ENCODE measurements around the gene BID. TPM values are rescaled to one million over a fixed set of nuclear protein-coding genes. Genes with fewer than 3 reads are reported as not detected.

Gene BID
- total and polyA plus RNA-seq, 8 donors = 3.2 to 15.7 (median 7.9) TPM

DNA sequence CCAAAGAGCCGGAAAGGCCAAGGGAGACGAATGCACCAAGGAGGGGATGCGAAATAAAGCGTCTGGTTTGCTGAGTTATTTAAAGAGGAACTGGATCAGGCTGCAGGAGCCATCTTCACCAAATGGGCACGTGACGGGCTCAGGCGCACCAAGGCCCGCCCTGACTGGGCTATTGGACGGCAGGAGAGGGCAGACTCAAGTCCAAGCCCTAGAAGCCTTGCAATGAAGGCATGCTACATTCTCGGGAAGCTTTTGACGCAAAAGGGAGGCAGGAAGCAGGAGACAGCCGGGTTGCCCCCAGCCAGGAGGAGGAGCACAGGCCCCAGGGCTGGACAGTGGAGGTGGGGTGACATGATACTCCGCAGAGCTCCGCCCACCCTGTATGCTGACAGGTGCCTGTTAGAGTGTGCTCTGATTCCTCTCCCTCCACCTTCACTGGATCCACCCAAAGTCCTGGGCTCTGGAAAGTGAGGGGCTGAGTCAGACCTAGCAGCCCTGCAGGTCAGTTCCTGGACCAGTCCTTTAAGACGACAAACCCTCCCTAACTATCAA is 41.5 kb upstream of the BID start:
- WGBS, 2 donors = 92 to 94% methylated on average over 15 of the region's 15 CpGs
- no peak overlapping the region for H3K27ac ChIP-seq
- TF ChIP-seq, protein P1, sequence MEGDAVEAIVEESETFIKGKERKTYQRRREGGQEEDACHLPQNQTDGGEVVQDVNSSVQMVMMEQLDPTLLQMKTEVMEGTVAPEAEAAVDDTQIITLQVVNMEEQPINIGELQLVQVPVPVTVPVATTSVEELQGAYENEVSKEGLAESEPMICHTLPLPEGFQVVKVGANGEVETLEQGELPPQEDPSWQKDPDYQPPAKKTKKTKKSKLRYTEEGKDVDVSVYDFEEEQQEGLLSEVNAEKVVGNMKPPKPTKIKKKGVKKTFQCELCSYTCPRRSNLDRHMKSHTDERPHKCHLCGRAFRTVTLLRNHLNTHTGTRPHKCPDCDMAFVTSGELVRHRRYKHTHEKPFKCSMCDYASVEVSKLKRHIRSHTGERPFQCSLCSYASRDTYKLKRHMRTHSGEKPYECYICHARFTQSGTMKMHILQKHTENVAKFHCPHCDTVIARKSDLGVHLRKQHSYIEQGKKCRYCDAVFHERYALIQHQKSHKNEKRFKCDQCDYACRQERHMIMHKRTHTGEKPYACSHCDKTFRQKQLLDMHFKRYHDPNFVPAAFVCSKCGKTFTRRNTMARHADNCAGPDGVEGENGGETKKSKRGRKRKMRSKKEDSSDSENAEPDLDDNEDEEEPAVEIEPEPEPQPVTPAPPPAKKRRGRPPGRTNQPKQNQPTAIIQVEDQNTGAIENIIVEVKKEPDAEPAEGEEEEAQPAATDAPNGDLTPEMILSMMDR (IDR thresholded peaks at IDR 0.05) = no peak
- no peak for ATAC-seq
- FAIRE-seq = no peak
- no peaks in the 10 kb centered on the region for H3K27me3 ChIP-seq
- peaks cover 0 to 33% (median 8%) of the 10 kb centered on the region in 3 donors for H3K36me3 ChIP-seq
- no peak for DNase-seq
- no peaks in the 10 kb centered on the region for H3K4me1 ChIP-seq
- no peak overlapping the region for H3K4me3 ChIP-seq
- intact Hi-C loops (cut with DNase I) = no loop called here
- H3K9me3 ChIP-seq = no peaks in the 10 kb centered on the region

DNA sequence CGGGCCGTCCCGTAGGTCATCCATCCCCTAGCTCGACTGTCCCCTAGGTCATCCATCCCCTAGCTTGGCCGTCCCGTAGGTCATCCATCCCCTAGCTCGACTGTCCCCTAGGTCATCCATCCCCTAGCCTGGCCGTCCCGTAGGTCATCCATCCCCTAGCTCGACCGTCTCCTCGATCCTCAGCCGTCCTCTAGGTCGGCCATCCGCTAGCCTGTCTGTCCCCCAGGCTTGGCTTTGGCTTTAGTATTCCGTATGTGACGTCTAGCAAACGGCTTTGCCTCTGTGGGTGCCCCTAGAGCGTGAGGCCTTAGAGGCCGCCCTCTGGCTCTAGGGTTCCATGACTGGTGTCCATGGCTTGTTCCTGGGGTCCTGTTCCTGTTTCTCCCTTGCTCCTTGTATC is 40.6 kb upstream of the BID start:
- DNase-seq (peak in 1 of 6 donors; percentile 62), ATAC-seq (no peak), FAIRE-seq (no peak)
- no peaks in the 10 kb centered on the region for H3K9me3 ChIP-seq
- H3K4me3 ChIP-seq = no peak overlapping the region
- intact Hi-C loops (cut with DNase I) = no loop called here
- H3K27ac ChIP-seq = no peak overlapping the region
- no peaks in the 10 kb centered on the region for H3K4me1 ChIP-seq
- WGBS, 2 donors = 92 to 93% methylated on average over 20 of the region's 20 CpGs
- H3K36me3 ChIP-seq = peaks cover 0 to 39% (median 8%) of the 10 kb centered on the region in 3 donors
- TF ChIP-seq, protein P1 (IDR thresholded peaks at IDR 0.05) = no peak
- H3K27me3 ChIP-seq = no peaks in the 10 kb centered on the region

DNA sequence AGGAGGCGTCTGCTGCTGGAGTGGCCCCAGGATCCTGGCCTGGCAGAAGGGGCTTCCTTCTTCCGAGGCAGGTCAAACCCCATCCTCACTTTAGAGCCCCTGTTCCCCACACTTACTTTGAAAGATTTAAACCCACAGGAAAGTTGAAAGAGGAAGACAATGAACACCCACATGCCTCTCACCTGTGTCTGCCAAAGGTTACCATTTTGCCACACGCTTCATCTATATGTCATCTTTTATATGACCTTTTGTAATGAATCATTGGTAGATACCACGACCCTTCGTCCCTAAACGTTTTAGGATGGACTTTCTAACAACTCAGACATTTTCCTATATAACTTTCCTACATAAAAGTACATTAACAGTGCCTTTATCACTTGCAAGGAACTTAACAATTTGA is 39.8 kb upstream of the BID start:
- intact Hi-C loops (cut with DNase I) = no loop called here
- no peak for ATAC-seq
- Histone ChIP-seq H3K36me3 (peaks cover 0 to 39% (median 8%) of the 10 kb centered on the region in 3 donors), H3K4me3 (no peak overlapping the region), H3K27ac (no peak overlapping the region), H3K9me3 (no peaks in the 10 kb centered on the region), H3K4me1 (no peaks in the 10 kb centered on the region), H3K27me3 (no peaks in the 10 kb centered on the region)
- TF ChIP-seq, protein P1 (IDR thresholded peaks at IDR 0.05) = no peak
- no peak for FAIRE-seq
- DNase-seq = no peak
- 80 to 86% methylated on average over 6 of the region's 6 CpGs for whole genome bisulfite sequencing, 2 donors

DNA sequence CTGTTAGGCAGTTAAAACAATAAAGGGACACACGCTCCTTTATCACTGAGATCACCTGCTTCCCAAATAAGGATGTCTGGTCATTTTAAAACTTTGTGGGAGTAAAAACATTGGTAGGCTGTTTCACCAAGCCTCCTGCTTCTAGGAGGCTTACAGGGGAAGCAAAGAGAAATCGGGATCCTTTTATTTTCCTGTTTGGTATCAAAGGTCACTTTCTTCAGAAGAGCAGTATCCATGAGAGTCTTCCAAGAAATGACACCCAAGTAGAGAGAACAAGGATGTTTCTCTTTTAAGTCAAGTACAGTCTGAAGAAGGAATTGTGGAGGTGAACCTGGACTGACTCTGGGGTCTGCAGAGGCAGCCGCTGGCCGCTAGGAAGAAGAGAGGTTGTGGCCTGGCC is 36.9 kb upstream of the BID start:
- Histone ChIP-seq H3K4me1 (no peaks in the 10 kb centered on the region), H3K36me3 (peaks cover 0 to 30% (median 1%) of the 10 kb centered on the region in 3 donors), H3K27me3 (no peaks in the 10 kb centered on the region), H3K9me3 (no peaks in the 10 kb centered on the region), H3K4me3 (no peak overlapping the region), H3K27ac (no peak overlapping the region)
- no peak for FAIRE-seq
- WGBS, 2 donors = 91 to 92% methylated on average over 4 of the region's 4 CpGs
- no peak for DNase-seq
- intact Hi-C loops (cut with DNase I) = no loop called here
- TF ChIP-seq, protein P1 (IDR thresholded peaks at IDR 0.05) = no peak
- ATAC-seq = no peak

DNA sequence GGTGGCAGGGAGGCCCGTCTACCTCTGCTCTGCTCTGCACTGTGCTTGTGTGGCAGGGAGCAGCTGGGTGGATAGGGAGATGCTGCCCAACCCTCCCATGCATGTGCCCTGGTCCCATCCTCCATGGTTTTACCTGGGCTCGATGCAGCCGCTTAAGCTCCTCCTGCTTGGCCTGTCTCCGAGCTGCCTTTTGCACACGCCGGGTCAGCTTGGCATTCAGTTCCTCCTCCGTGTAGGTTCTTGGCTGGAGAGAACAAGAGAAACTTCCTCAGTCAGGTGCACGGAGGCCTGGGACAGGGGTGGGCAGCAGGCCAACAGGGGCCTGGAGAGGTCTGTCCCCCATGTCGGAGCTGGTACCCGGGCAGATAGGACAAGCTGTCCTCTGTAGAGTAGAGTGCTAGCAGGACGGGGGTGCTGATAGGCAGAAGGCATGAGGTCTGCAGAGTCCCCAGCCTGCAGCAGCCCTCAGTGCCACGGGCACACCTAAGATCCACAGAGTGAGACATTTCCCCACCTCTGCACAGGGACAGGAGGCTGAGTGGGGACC is 36.4 kb upstream of the BID start:
- Histone ChIP-seq H3K4me3 (no peak overlapping the region), H3K9me3 (no peaks in the 10 kb centered on the region), H3K27me3 (no peaks in the 10 kb centered on the region), H3K4me1 (no peaks in the 10 kb centered on the region), H3K36me3 (peaks cover 0 to 25% (median 0%) of the 10 kb centered on the region in 3 donors), H3K27ac (no peak overlapping the region)
- intact Hi-C loops (cut with DNase I) = no loop called here
- DNase-seq (no peak), FAIRE-seq (no peak), ATAC-seq (no peak)
- 90 to 92% methylated on average over 12 of the region's 12 CpGs for WGBS, 2 donors
- TF ChIP-seq, protein P1 (IDR thresholded peaks at IDR 0.05) = no peak

All from pancreas (tissue), 10 donors.